ENCODE results near the gene TRIM2. TPM values are rescaled to one million over a fixed set of nuclear protein-coding genes. Genes with fewer than 3 reads are reported as not detected.

TRIM2 gene
- polyA plus RNA-seq, 1 of the 3 experiments (the other 2 are of a cell fraction) = 16.4 TPM

DNA sequence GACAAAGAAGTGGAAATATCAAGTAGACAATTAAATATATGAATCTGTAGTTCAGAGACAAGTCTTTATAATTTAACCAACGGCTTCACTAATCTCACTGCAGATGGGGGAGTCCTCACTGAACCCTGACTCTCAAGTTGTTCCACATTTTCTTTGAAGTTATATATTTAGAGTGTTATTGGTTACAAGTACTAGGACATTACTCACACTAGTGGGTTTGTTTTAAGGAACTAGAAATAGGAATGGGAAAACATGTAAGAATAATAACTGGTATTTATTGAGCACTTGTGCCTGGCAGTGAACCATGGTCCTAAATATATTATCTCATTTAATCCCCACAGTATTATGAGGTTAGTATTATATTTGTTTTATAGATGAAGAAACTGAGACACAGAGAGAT, 162.2 kb downstream of the TRIM2 start:
- H3K4me2 ChIP-seq = no peak overlapping the region

More for the DNA sequence above, 162.2 kb downstream of the TRIM2 start:
- no peak for DNase-seq
- no peaks in the 10 kb centered on the region for H3K79me2 ChIP-seq (ENCODE audit: insufficient read depth)
- WGBS (ENCODE audit: low lambda C conversion rate) = 95% methylated on average over 1 of the region's 1 CpG
- no peak overlapping the region for H3K9ac ChIP-seq
- no peaks in the 10 kb centered on the region for H3F3A ChIP-seq (replicated peaks; ENCODE audit: insufficient read depth)
- H3K9me3 ChIP-seq = peaks cover 3% of the 10 kb centered on the region; the same call in 1 of the 2 replicates
- no peak overlapping the region for H2AFZ ChIP-seq (ENCODE audit: low read depth)
- H3K27me3 ChIP-seq (ENCODE audit: insufficient read depth) = no peaks in the 10 kb centered on the region
- peaks cover 0 to 3% of the 10 kb centered on the region in 2 experiments; a peak in 1 of 4 replicates for H3K4me1 ChIP-seq (ENCODE audit: control insufficient read depth in 1 of 2, insufficient read depth in 2 of 2, low read depth in 1 of 2, low read length in 1 of 2)
- ChIA-PET POLR2A (no interaction called here), CTCF (no interaction called here)
- H4K20me1 ChIP-seq (ENCODE audit: insufficient read depth) = no peaks in the 10 kb centered on the region
- H3K27ac ChIP-seq (ENCODE audit: low read depth in 2 of 2, low read length in 1 of 2) = no peak overlapping the region
- TF ChIP-seq SIN3A (IDR thresholded peaks at IDR 0.05; ENCODE audit: borderline replicate concordance, low read depth, low read length) (no peak), SMC3 (IDR thresholded peaks at IDR 0.05; ENCODE audit: low read depth, low read length) (no peak), FOSL2 (IDR thresholded peaks at IDR 0.05; ENCODE audit: borderline replicate concordance, low read depth) (no peak), RFX5 (IDR thresholded peaks at IDR 0.05; ENCODE audit: low read length) (no peak), EZH2phosphoT487 (IDR thresholded peaks at IDR 0.05; ENCODE audit: borderline replicate concordance, low read depth) (no peak), NFIC (IDR thresholded peaks at IDR 0.05; ENCODE audit: borderline replicate concordance) (no peak), EP300 (IDR thresholded peaks at IDR 0.05; ENCODE audit: borderline replicate concordance in 1 of 2, low read depth in 1 of 2, low read length in 1 of 2) (no peak), GABPA (IDR thresholded peaks at IDR 0.05; ENCODE audit: low read depth) (no peak), TAF1 (IDR thresholded peaks at IDR 0.05; ENCODE audit: borderline replicate concordance, low read depth, low read length) (no peak), TEAD4 (IDR thresholded peaks at IDR 0.05; ENCODE audit: borderline replicate concordance, insufficient read depth) (no peak)
- TF ChIP-seq, protein P1, sequence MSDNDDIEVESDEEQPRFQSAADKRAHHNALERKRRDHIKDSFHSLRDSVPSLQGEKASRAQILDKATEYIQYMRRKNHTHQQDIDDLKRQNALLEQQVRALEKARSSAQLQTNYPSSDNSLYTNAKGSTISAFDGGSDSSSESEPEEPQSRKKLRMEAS (IDR thresholded peaks at IDR 0.05; ENCODE audit: low read depth) = no peak
- TF ChIP-seq, protein P2, sequence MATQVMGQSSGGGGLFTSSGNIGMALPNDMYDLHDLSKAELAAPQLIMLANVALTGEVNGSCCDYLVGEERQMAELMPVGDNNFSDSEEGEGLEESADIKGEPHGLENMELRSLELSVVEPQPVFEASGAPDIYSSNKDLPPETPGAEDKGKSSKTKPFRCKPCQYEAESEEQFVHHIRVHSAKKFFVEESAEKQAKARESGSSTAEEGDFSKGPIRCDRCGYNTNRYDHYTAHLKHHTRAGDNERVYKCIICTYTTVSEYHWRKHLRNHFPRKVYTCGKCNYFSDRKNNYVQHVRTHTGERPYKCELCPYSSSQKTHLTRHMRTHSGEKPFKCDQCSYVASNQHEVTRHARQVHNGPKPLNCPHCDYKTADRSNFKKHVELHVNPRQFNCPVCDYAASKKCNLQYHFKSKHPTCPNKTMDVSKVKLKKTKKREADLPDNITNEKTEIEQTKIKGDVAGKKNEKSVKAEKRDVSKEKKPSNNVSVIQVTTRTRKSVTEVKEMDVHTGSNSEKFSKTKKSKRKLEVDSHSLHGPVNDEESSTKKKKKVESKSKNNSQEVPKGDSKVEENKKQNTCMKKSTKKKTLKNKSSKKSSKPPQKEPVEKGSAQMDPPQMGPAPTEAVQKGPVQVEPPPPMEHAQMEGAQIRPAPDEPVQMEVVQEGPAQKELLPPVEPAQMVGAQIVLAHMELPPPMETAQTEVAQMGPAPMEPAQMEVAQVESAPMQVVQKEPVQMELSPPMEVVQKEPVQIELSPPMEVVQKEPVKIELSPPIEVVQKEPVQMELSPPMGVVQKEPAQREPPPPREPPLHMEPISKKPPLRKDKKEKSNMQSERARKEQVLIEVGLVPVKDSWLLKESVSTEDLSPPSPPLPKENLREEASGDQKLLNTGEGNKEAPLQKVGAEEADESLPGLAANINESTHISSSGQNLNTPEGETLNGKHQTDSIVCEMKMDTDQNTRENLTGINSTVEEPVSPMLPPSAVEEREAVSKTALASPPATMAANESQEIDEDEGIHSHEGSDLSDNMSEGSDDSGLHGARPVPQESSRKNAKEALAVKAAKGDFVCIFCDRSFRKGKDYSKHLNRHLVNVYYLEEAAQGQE (IDR thresholded peaks at IDR 0.05; ENCODE audit: low read depth, low read length) = no peak
- TF ChIP-seq, protein P3, sequence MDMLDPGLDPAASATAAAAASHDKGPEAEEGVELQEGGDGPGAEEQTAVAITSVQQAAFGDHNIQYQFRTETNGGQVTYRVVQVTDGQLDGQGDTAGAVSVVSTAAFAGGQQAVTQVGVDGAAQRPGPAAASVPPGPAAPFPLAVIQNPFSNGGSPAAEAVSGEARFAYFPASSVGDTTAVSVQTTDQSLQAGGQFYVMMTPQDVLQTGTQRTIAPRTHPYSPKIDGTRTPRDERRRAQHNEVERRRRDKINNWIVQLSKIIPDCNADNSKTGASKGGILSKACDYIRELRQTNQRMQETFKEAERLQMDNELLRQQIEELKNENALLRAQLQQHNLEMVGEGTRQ (IDR thresholded peaks at IDR 0.05; ENCODE audit: borderline replicate concordance, low read depth, low read length) = no peak
- TF ChIP-seq, protein P4, sequence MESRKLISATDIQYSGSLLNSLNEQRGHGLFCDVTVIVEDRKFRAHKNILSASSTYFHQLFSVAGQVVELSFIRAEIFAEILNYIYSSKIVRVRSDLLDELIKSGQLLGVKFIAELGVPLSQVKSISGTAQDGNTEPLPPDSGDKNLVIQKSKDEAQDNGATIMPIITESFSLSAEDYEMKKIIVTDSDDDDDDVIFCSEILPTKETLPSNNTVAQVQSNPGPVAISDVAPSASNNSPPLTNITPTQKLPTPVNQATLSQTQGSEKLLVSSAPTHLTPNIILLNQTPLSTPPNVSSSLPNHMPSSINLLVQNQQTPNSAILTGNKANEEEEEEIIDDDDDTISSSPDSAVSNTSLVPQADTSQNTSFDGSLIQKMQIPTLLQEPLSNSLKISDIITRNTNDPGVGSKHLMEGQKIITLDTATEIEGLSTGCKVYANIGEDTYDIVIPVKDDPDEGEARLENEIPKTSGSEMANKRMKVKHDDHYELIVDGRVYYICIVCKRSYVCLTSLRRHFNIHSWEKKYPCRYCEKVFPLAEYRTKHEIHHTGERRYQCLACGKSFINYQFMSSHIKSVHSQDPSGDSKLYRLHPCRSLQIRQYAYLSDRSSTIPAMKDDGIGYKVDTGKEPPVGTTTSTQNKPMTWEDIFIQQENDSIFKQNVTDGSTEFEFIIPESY (IDR thresholded peaks at IDR 0.05; ENCODE audit: borderline replicate concordance, low read depth) = no peak
- TF ChIP-seq, protein P5, sequence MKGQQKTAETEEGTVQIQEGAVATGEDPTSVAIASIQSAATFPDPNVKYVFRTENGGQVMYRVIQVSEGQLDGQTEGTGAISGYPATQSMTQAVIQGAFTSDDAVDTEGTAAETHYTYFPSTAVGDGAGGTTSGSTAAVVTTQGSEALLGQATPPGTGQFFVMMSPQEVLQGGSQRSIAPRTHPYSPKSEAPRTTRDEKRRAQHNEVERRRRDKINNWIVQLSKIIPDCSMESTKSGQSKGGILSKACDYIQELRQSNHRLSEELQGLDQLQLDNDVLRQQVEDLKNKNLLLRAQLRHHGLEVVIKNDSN (IDR thresholded peaks at IDR 0.05; ENCODE audit: borderline replicate concordance, low read depth) = no peak
- TF ChIP-seq, protein P6, sequence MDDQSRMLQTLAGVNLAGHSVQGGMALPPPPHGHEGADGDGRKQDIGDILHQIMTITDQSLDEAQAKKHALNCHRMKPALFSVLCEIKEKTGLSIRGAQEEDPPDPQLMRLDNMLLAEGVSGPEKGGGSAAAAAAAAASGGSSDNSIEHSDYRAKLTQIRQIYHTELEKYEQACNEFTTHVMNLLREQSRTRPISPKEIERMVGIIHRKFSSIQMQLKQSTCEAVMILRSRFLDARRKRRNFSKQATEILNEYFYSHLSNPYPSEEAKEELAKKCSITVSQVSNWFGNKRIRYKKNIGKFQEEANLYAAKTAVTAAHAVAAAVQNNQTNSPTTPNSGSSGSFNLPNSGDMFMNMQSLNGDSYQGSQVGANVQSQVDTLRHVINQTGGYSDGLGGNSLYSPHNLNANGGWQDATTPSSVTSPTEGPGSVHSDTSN (IDR thresholded peaks at IDR 0.05) = no peak
- no peak overlapping the region for H3K4me3 ChIP-seq (ENCODE audit: low read depth in 2 of 2, low read length in 1 of 2)
- peaks cover 2 to 19% of the 10 kb centered on the region in 2 experiments for H3K36me3 ChIP-seq (replicated peaks in 1 of 2; ENCODE audit: control insufficient read depth in 1 of 2, insufficient read depth in 2 of 2, low read length in 1 of 2)
- no peaks in the 10 kb centered on the region for H3K9me2 ChIP-seq
